Uterus (tissue), 2 donors: ENCODE measurements around the gene SLC25A30.

ENCODE experiments used
- CTCF ChIP-seq, 4 experiments: fragments of 200-600 bp in 2 of 4; fragments of 450-650 bp in 2 of 4; sonication (generic) in 2 of 4; IDR thresholded peaks; one replicate each; pipeline ENCODE4 v1.5.1; 2016 to 2019; ENCODE audit warnings: antibody characterized with exemption in 4 of 4, mild to moderate bottlenecking in 2 of 4, moderate library complexity in 1 of 4
- POLR2A ChIP-seq, 2 donors: fragments of 450-650 bp; IDR thresholded peaks; one replicate each; pipeline ENCODE4 v1.6.1; 2016; ENCODE audit warnings: antibody characterized with exemption in 2 of 2, mild to moderate bottlenecking in 1 of 2, moderate library complexity in 1 of 2

DNA sequence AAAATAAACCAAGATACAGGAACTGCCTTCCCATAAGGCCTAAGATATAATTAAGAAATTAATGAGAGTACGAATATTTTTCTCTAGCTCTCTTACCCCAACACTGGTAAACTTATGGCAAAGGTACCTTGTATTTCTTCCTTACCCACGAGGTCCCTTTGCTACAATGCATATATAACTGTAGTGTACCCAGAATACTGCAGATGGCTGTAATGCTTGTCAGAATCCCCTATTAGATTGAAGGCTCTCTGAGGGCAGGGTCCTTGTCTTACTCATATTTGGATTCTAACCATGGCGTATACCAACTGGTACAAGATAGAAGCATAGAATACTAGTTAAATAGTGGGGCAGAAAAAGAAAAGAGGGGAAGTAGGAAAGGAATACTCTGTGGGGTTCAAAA lies 15.1 kb downstream of the SLC25A30 start:
- no peak for TF ChIP-seq CTCF (IDR thresholded peaks at IDR 0.05)
- TF ChIP-seq POLR2A (IDR thresholded peaks at IDR 0.05) = no peak
